Esophagus (tissue), 2 donors: ENCODE data around the gene RBM8A. TPM values are rescaled to one million over a fixed set of nuclear protein-coding genes. Genes with fewer than 3 reads are reported as not detected.
A peak's percentile ranks its signal among the peaks of the same experiment; 100 is the strongest.

Experiments
- H3K27ac ChIP-seq, 2 donors: one replicate each; pipeline ENCODE4 v1.5.1; 2013; ENCODE audit warnings: low read depth in 2 of 2, mild to moderate bottlenecking in 2 of 2, inconsistent platforms in 1 of 2, low read length in 1 of 2, moderate library complexity in 1 of 2
- H3K27me3 ChIP-seq, 2 donors: one replicate each; pipeline ENCODE4 v1.6.1; 2013; ENCODE audit warnings: low read length in 2 of 2, control low read depth in 1 of 2, mild to moderate bottlenecking in 1 of 2; ENCODE audit not compliant: insufficient read depth in 2 of 2, control insufficient read depth in 1 of 2
- H3K36me3 ChIP-seq, 2 donors: one replicate each; pipeline ENCODE4 v1.6.1; 2013; ENCODE audit warnings: low read length in 1 of 2; ENCODE audit not compliant: control insufficient read depth in 2 of 2, insufficient read depth in 2 of 2
- H3K4me1 ChIP-seq, 2 donors: one replicate each; pipeline ENCODE4 v1.6.1; 2013; ENCODE audit warnings: low read length in 1 of 2; ENCODE audit not compliant: control insufficient read depth in 2 of 2, insufficient read depth in 2 of 2
- H3K4me3 ChIP-seq, 2 donors: one replicate each; pipeline ENCODE4 v1.5.1; 2013; ENCODE audit warnings: low read length in 2 of 2, mild to moderate bottlenecking in 2 of 2, low read depth in 1 of 2, moderate library complexity in 1 of 2
- H3K9me3 ChIP-seq, 2 donors: one replicate each; pipeline ENCODE4 v1.6.1; 2013; ENCODE audit warnings: mild to moderate bottlenecking in 2 of 2, low read depth in 1 of 2, low read length in 1 of 2, moderate library complexity in 1 of 2; ENCODE audit not compliant: control insufficient read depth in 2 of 2, insufficient read depth in 1 of 2
- WGBS, 2 donors: extraction: QIAGEN DNeasy Blood & Tissue Kit; methylation state at CpG; one replicate each; pipeline ENCODE4 v1.1.7; 2013; 5-methylcytosine and 5-hydroxymethylcytosine counted together
- polyA plus RNA-seq, 2 donors: library from polyadenylated mRNA; stranded (reverse); fragments of 200-250 nt; gene quantifications; one replicate each; pipeline ENCODE4 v1.2.3, GENCODE V29; 2013
- donor health status: healthy with polysubstance abuse.
- donor health status: Bipolar disorder and iron deficiency.

RBM8A gene
- polyA plus RNA-seq: 100 to 1,000 TPM; 144 to 250 TPM

- Histone ChIP-seq H3K27ac (peak within 1 kb of the TSS; percentile 93 to 98), H3K27me3 (no peaks in the 10 kb centered on the region), H3K4me1 (no peaks in the 10 kb centered on the region), H3K9me3 (no peaks in the 10 kb centered on the region), H3K4me3 (peak within 1 kb of the TSS; percentile 69 to 94), H3K36me3 (no peaks in the 10 kb centered on the region)
- WGBS, 2 donors: 0 to 1% methylated on average over 41 of the region's 41 CpGs
Observed at GRCh38 chr1:145927063-145927886, at the start of gene RBM8A. TSS of gene RBM8A (minus strand) at chr1:145927484. CDS start at chr1:145927426, 58 bp downstream.

GRCh38 chr1:145977016-145977415 lies 49.7 kb upstream of the RBM8A start:
- peaks cover 2 to 7% of the 10 kb centered on the region in 2 donors for H3K36me3 ChIP-seq
- peaks cover 2 to 4% of the 10 kb centered on the region in 2 donors for H3K4me1 ChIP-seq
- no peaks in the 10 kb centered on the region for H3K27me3 ChIP-seq
- WGBS, 2 donors: 75 to 77% methylated on average over 5 of the region's 5 CpGs
- H3K4me3 ChIP-seq: no peak overlapping the region
- no peaks in the 10 kb centered on the region for H3K9me3 ChIP-seq
- peak overlapping the region in 1 of 2 donors; percentile 97 for H3K27ac ChIP-seq

GRCh38 chr1:145975216-145975615 lies 47.9 kb upstream of the RBM8A start:
- peaks cover 2 to 7% of the 10 kb centered on the region in 2 donors for H3K36me3 ChIP-seq
- H3K27me3 ChIP-seq: no peaks in the 10 kb centered on the region
- H3K4me3 ChIP-seq: no peak overlapping the region
- WGBS, 2 donors: 77 to 79% methylated on average over 4 of the region's 4 CpGs
- H3K4me1 ChIP-seq: peaks cover 0 to 4% of the 10 kb centered on the region in 2 donors
- H3K9me3 ChIP-seq: no peaks in the 10 kb centered on the region
- H3K27ac ChIP-seq: no peak overlapping the region

GRCh38 chr1:145974721-145975120 lies 47.4 kb upstream of the RBM8A start:
- Histone ChIP-seq H3K27ac (no peak overlapping the region), H3K27me3 (no peaks in the 10 kb centered on the region), H3K9me3 (no peaks in the 10 kb centered on the region), H3K4me3 (no peak overlapping the region), H3K4me1 (peaks cover 0 to 4% of the 10 kb centered on the region in 2 donors), H3K36me3 (peaks cover 2 to 7% of the 10 kb centered on the region in 2 donors)
- WGBS, 2 donors: 85 to 87% methylated on average over 7 of the region's 7 CpGs

GRCh38 chr1:145972580-145972979 lies 45.3 kb upstream of the RBM8A start:
- Histone ChIP-seq H3K4me1 (no peaks in the 10 kb centered on the region), H3K4me3 (no peak overlapping the region), H3K27me3 (no peaks in the 10 kb centered on the region), H3K27ac (no peak overlapping the region), H3K36me3 (peaks cover 2 to 7% of the 10 kb centered on the region in 2 donors), H3K9me3 (no peaks in the 10 kb centered on the region)
- 79 to 81% methylated on average over 7 of the region's 7 CpGs for whole genome bisulfite sequencing, 2 donors

GRCh38 chr1:145967288-145967687 lies 40.0 kb upstream of the RBM8A start:
- H3K27ac ChIP-seq: no peak overlapping the region
- H3K27me3 ChIP-seq: no peaks in the 10 kb centered on the region
- no peak overlapping the region for H3K4me3 ChIP-seq
- 95 to 100% methylated on average over 2 of the region's 2 CpGs for WGBS, 2 donors
- peaks cover 0 to 5% of the 10 kb centered on the region in 2 donors for H3K4me1 ChIP-seq
- H3K9me3 ChIP-seq: no peaks in the 10 kb centered on the region
- peaks cover 0 to 3% of the 10 kb centered on the region in 2 donors for H3K36me3 ChIP-seq

- H3K4me3 ChIP-seq: peak overlapping the region; percentile 64 to 74
- H3K4me1 ChIP-seq: peaks cover 7 to 21% of the 10 kb centered on the region in 2 donors
- H3K9me3 ChIP-seq: no peaks in the 10 kb centered on the region
- 0 to 1% methylated on average over 5 of the region's 5 CpGs for WGBS, 2 donors
- peak overlapping the region; percentile 88 to 98 for H3K27ac ChIP-seq
- H3K36me3 ChIP-seq: peaks cover 0 to 3% of the 10 kb centered on the region in 2 donors
- no peaks in the 10 kb centered on the region for H3K27me3 ChIP-seq
Observed at GRCh38 chr1:145965119-145965744, 37.9 kb upstream of the RBM8A start.

GRCh38 chr1:145964328-145965118 lies 37.2 kb upstream of the RBM8A start, which contains the start of the genes ANKRD34A and POLR3GL:
TSS of gene ANKRD34A (minus strand) at chr1:145964575. CDS start at chr1:145961759, 2,816 bp downstream.
TSS of gene POLR3GL (plus strand) at chr1:145964690. CDS start at chr1:145974866, 10,176 bp downstream.
- peak within 1 kb of the TSS; percentile 64 to 74 for H3K4me3 ChIP-seq
- peaks cover 0 to 3% of the 10 kb centered on the region in 2 donors for H3K36me3 ChIP-seq
- H3K4me1 ChIP-seq: peaks cover 7 to 23% of the 10 kb centered on the region in 2 donors
- 0 to 1% methylated on average over 37 of the region's 37 CpGs for WGBS, 2 donors
- H3K27ac ChIP-seq: peak within 1 kb of the TSS; percentile 88 to 98
- no peaks in the 10 kb centered on the region for H3K27me3 ChIP-seq
- H3K9me3 ChIP-seq: no peaks in the 10 kb centered on the region
